ENCODE data around the gene KRTAP10-4.

Gene KRTAP10-4

DNA sequence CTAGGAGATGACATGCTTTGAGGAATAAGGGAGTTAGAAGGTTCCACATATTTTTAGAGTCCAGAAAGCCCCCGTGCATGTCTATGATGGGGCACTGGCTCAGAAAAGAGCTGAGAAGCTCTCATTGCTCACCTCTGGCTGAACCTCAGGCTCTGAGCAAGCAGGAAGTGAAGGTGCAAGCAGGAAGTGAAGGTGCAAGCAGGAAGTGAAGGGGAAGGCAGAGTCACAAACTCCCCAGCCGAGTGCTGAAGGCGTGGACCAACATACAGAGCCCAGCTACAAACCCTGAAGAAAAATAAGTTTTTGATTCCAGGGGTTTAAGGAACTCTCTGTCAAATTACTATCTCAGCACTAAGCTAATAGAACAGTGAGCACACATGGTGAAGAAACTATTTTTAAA, 45.4 kb downstream of the KRTAP10-4 start:
- FAIRE-seq = no peak

DNA sequence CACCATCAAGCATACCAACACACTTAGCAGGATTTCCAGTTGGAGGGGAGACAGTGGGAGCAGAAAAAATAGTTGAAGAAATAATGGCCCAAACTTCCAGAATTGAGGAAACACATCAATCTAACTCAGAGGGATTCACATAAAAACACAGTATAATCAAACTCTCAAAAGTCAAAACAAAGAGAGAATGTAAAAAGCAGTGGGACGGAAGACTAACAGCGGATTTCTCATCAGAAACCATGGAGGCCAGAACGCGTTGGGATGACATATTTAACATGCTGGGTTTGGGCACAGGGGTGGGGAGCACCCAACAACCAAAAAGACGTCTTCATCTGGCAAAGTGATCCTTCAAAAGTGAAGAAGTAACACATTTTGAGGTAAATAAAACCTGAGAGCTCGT, 46.4 kb downstream of the KRTAP10-4 start:
- no peak for FAIRE-seq

DNA sequence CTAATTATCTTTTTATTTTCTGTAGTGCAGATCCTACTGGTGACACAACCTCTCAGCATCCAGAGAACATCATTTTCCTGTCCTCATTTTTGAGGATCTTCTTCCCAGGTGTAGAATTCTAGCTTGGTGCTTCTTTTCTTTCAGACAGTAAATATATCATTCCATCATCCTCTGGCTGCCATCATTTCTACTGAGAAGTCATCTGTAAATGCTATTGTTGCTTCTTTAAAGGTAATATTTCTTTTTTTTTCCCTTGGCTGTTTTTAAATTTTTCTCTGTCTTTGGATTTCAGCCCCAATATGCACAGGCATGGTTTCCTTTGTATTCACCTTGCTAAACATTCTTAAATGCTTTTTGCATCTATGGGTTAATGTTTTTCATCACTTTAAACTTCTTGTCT, 50.0 kb downstream of the KRTAP10-4 start:
- FAIRE-seq = no peak
